Thoracic aorta (tissue), 2 donors: ENCODE data around the gene MRPS18A. TPM values are rescaled to one million over a fixed set of nuclear protein-coding genes. Genes with fewer than 3 reads are reported as not detected.
"Not testable (repeated sequence)": the region's sequence is repeated elsewhere in the genome, so short reads cannot be mapped to it uniquely, and the experiment has no call there.

Source experiments
- ATAC-seq: fragments of 150-250 bp; one replicate; pipeline ENCODE4 v1.8.0; 2017; ENCODE audit warnings: low read depth; ENCODE audit not compliant: insufficient number of reproducible peaks, low FRiP score
- DNase-seq: peaks from one replicate; pipeline ENCODE4 v3.0.0-alpha.2; 2020; ENCODE audit warnings: low spot score
- H3K27ac ChIP-seq, 2 donors: fragments of 200-600 bp; sonication (generic); 1 replicate in 1 of 2; 2 replicates in 1 of 2; pipeline ENCODE4 v1.5.1; 2016; ENCODE audit warnings: mild to moderate bottlenecking in 2 of 2, moderate library complexity in 2 of 2
- H3K27me3 ChIP-seq: fragments of 200-600 bp; sonication (generic); replicated peaks from 2 replicates; pipeline ENCODE4 v1.6.0; 2016; ENCODE audit warnings: mild to moderate bottlenecking; ENCODE audit not compliant: insufficient read depth
- H3K36me3 ChIP-seq: fragments of 200-600 bp; sonication (generic); one replicate; pipeline ENCODE4 v1.5.1; 2016
- H3K4me1 ChIP-seq, 2 donors: fragments of 200-600 bp; sonication (generic); 1 replicate in 1 of 2; 2 replicates in 1 of 2; pipeline versions ENCODE4 v1.5.1 to v1.6.0; 2016; ENCODE audit warnings: low read depth in 2 of 2, mild to moderate bottlenecking in 1 of 2; ENCODE audit not compliant: control insufficient read depth in 1 of 2
- H3K4me3 ChIP-seq: fragments of 200-600 bp; sonication (generic); 2 replicates; pipeline ENCODE4 v1.5.1; 2016; ENCODE audit warnings: mild to moderate bottlenecking
- H3K9me3 ChIP-seq: fragments of 200-600 bp; sonication (generic); 2 replicates; pipeline ENCODE4 v1.5.1; 2016
- total RNA-seq, 2 donors: library from RNA; depleted of rRNA; stranded (reverse); fragments of >200 nt; gene quantifications; one replicate each; pipeline versions ENCODE4 v1.1.0 to v1.2.3, GENCODE V29; 2016
- TF ChIP-seq, protein P1 (sequence below): fragments of 200-600 bp; sonication (generic); IDR thresholded peaks from one replicate; pipeline ENCODE4 v1.5.1; 2019; ENCODE audit warnings: antibody characterized with exemption

MRPS18A gene
- total RNA-seq, 2 donors from 2014 or later = 21.2 to 39.4 TPM

DNA sequence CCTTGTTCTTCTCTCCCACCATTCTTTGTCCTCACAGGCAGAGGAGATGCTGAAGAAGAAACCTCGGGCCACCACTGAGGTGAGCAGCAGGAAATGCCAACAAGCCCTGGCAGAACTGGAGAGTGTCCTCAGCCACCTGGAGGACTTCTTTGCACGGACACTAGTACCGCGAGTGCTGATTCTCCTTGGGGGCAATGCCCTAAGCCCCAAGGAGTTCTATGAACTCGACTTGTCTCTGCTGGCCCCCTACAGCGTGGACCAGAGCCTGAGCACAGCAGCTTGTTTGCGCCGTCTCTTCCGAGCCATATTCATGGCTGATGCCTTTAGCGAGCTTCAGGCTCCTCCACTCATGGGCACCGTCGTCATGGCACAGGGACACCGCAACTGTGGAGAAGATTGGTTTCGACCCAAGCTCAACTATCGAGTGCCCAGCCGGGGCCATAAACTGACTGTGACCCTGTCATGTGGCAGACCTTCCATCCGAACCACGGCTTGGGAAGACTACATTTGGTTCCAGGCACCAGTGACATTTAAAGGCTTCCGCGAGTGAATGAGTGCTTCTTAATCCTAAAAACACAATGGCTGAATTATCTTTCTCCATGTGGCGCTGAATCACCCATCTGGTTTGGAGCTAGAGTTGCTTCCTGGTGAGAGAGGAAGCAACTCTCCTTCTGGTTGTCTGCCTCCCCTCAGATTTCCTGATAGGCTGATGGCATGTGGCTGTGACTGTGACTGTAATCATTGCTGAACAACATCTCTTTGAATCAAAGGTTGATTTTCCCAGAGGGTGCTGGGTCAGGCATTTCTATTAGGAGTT is 47.4 kb downstream of the MRPS18A start:
- DNase-seq = no peak
- peaks cover 14 to 30% of the 10 kb centered on the region in 2 donors for H3K4me1 ChIP-seq

GRCh38 chr6:43636308-43636659 is 51.3 kb downstream of the MRPS18A start:
- H3K4me1 ChIP-seq = peaks cover 14 to 30% of the 10 kb centered on the region in 2 donors
- DNase-seq (no peak), ATAC-seq (no peak)
- H3K27me3 ChIP-seq = no peaks in the 10 kb centered on the region
- peak overlapping the region; percentile 85 for H3K4me3 ChIP-seq
- H3K36me3 ChIP-seq = peaks cover 13% of the 10 kb centered on the region
- TF ChIP-seq, protein P1, sequence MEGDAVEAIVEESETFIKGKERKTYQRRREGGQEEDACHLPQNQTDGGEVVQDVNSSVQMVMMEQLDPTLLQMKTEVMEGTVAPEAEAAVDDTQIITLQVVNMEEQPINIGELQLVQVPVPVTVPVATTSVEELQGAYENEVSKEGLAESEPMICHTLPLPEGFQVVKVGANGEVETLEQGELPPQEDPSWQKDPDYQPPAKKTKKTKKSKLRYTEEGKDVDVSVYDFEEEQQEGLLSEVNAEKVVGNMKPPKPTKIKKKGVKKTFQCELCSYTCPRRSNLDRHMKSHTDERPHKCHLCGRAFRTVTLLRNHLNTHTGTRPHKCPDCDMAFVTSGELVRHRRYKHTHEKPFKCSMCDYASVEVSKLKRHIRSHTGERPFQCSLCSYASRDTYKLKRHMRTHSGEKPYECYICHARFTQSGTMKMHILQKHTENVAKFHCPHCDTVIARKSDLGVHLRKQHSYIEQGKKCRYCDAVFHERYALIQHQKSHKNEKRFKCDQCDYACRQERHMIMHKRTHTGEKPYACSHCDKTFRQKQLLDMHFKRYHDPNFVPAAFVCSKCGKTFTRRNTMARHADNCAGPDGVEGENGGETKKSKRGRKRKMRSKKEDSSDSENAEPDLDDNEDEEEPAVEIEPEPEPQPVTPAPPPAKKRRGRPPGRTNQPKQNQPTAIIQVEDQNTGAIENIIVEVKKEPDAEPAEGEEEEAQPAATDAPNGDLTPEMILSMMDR = no peak
- H3K27ac ChIP-seq = peak overlapping the region; percentile 62 to 67
- H3K9me3 ChIP-seq = no peaks in the 10 kb centered on the region

More for the DNA sequence above, 47.4 kb downstream of the MRPS18A start:
- H3K9me3 ChIP-seq = no peaks in the 10 kb centered on the region
- TF ChIP-seq, protein P1 = no peak
- no peak overlapping the region for H3K4me3 ChIP-seq
- no peak for ATAC-seq
- peaks cover 22% of the 10 kb centered on the region for H3K36me3 ChIP-seq
- no peak overlapping the region for H3K27ac ChIP-seq
- H3K27me3 ChIP-seq = no peaks in the 10 kb centered on the region

- H3K4me1 ChIP-seq = peaks cover 14 to 30% of the 10 kb centered on the region in 2 donors
- ATAC-seq (peak; percentile 73), DNase-seq (peak; percentile 34)
- H3K27me3 ChIP-seq = no peaks in the 10 kb centered on the region
- H3K9me3 ChIP-seq = no peaks in the 10 kb centered on the region
- peak within 1 kb of the TSS; percentile 85 for H3K4me3 ChIP-seq
- TF ChIP-seq, protein P1 = no peak
- peaks cover 10% of the 10 kb centered on the region for H3K36me3 ChIP-seq
- peak within 1 kb of the TSS; percentile 62 to 67 for H3K27ac ChIP-seq
Observed at GRCh38 chr6:43635387-43636307, 51.9 kb downstream of the MRPS18A start, which contains the start of gene MAD2L1BP. TSS of gene MAD2L1BP (plus strand) at chr6:43635840. CDS start at chr6:43635876, 36 bp downstream.

GRCh38 chr6:43634702-43635303 is 52.8 kb downstream of the MRPS18A start:
- ATAC-seq (no peak), DNase-seq (no peak)
- H3K36me3 ChIP-seq = peaks cover 2% of the 10 kb centered on the region
- TF ChIP-seq, protein P1 = no peak
- no peaks in the 10 kb centered on the region for H3K9me3 ChIP-seq
- H3K4me3 ChIP-seq = peak overlapping the region; percentile 85
- no peaks in the 10 kb centered on the region for H3K27me3 ChIP-seq
- peak overlapping the region in 1 of 2 donors; percentile 67 for H3K27ac ChIP-seq
- peaks cover 17 to 34% of the 10 kb centered on the region in 2 donors for H3K4me1 ChIP-seq

GRCh38 chr6:43633002-43633401 is 54.6 kb downstream of the MRPS18A start:
- H3K4me1 ChIP-seq = peaks cover 18 to 24% of the 10 kb centered on the region in 2 donors
- H3K27ac ChIP-seq, H3K4me3 ChIP-seq, H3K9me3 ChIP-seq, H3K27me3 ChIP-seq, H3K36me3 ChIP-seq, DNase-seq, ATAC-seq: not testable (repeated sequence)
